ENCODE measurements around the gene KTI12.
"Not testable (repeated sequence)": the region's sequence is repeated elsewhere in the genome, so short reads cannot be mapped to it uniquely, and the experiment has no call there.

KTI12 gene

GRCh38 chr1:52037909-52038308 lies 4.3 kb upstream of the KTI12 start:
- no peak for DNase-seq

- DNase-seq = no peak
These were observed 3.8 kb upstream of the KTI12 start for GRCh38 chr1:52037402-52037814.

DNA sequence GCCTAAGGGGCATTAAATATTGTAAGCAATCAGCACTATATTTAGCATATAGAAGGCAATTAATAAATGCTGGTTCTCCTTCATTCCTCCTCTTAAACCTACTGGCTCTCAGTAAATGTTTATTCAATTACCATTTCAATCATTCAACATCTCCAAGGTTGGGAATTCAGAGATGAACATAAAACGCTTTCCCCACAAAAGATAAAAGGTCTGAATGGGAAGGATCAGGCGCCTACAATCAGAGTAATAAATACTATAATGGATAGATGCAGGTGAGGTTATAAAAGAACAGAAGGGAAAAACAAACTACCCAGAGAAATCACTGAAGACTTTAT lies 407 bp upstream of the KTI12 start:
- DNase-seq = no peak

- DNase-seq = no peak
These were observed 852 bp downstream of the KTI12 start for GRCh38 chr1:52032785-52033131.

DNA sequence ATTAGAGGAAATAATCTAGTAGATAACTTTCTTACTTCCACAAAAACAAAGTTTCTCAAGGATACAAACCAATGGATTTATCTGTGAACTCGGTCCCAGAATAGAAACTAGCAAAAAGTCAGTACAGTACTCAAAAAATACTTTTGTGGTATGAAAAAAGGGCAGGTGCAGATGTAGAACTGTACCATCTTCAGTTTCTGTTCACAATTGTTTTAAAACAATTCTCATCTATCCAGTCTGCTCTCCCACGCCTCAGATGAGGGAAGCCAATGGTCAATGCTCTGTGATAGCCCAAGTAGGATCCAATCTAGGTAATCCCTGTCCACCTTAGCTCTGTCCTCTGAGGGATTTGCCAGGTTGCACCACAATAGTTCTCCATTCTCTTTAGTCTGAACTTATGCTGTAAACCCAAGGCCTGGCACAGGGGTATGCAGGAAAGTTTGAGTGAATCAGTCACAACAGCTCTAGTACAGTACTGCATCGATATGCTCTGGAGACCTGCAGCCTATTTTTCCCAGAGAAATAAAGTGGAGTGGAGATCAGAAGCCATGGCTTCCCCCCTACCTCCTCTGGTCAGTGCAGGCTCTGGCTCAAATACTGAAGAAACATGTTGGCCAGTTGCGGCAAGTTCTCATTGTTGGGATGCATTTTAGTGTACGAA lies 1.4 kb downstream of the KTI12 start:
- no peak for DNase-seq

DNA sequence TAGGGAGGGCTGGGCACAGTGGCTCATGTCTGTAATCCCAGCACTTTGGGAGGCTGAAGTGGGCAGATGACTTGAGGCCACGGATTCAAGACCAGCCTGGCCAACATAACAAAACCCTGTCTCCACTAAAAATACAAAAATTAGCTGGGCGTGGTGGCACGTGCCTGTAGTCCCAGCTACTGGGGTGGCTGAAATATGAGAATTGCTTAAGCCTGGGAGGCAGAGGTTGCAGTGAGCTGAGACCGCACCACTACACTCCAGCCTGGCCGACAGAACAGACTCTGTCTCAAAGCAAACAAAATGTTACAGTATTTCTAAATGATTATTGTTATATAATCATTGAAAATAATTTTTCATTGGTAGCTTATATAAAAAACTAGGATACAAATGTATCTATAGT lies 4.8 kb downstream of the KTI12 start:
- DNase-seq = not testable (repeated sequence)

GRCh38 chr1:52028328-52028727 lies 5.3 kb downstream of the KTI12 start:
- DNase-seq = no peak

- DNase-seq = no peak
These were observed 7.3 kb downstream of the KTI12 start for GRCh38 chr1:52026278-52026677.

GRCh38 chr1:52022133-52022532 lies 11.5 kb downstream of the KTI12 start:
- DNase-seq = no peak

GRCh38 chr1:52008071-52008809 lies 25.4 kb downstream of the KTI12 start:
- no peak for DNase-seq

DNA sequence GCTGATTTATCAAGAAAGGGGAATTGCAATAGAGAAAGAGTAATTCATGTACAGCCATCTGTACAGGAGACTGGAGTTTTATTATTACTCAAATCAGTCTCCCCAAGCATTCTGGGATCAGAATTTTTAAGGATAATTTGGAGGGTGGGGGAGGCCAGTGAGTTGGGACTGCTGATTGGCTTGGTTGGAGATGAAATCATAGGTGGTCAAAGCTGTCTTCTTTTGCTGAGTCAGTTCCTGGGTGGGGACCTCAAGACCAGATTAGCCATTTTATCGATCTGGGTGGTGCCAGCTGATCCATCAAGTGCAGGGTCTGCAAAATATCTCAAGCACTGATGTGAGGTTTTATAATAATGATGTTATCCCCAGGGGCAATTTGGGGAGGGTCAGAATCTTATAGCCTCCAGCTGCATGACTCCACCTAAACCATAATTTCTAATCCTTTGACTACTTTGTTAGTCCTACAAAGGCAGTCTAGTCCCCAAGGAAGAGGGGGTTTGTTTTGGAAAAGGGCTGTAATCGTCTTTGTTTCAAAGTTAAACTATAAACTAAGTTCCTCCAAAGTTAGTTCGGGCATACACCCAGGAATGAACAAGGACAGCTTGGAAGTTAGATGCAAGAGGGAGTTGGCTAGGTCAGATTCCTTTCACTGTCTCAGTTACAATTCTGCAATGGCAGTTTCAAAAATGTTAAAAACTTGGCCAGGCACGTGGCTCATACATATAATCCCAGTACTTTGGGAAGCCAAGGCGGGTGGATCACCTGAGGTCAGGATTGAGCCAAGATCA lies 26.2 kb downstream of the KTI12 start:
- no peak for DNase-seq

- DNase-seq = not testable (repeated sequence)
These were observed 27.5 kb downstream of the KTI12 start for GRCh38 chr1:52006081-52006553.

- not testable (repeated sequence) for DNase-seq
These were observed 28.1 kb downstream of the KTI12 start for GRCh38 chr1:52005548-52005947.

DNA sequence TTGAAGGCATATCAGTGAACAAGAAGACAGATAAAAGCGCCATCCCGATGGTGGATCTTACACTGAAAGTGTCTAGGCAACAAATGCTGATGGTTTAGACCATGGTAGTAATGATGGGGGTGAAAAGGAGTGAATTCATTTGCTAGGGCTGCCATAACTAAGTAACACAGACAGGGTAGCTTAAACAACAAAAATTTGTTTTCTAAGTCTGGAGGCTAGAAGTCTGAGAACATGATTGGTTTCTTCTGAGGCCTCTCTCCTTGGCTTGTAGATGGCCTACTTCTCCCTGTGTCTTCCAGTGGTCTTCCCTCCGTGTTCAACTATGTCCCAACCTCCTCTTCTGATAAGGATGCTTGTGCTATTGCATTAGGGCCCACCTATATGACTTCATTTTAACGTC lies 29.7 kb downstream of the KTI12 start:
- no peak for DNase-seq

DNA sequence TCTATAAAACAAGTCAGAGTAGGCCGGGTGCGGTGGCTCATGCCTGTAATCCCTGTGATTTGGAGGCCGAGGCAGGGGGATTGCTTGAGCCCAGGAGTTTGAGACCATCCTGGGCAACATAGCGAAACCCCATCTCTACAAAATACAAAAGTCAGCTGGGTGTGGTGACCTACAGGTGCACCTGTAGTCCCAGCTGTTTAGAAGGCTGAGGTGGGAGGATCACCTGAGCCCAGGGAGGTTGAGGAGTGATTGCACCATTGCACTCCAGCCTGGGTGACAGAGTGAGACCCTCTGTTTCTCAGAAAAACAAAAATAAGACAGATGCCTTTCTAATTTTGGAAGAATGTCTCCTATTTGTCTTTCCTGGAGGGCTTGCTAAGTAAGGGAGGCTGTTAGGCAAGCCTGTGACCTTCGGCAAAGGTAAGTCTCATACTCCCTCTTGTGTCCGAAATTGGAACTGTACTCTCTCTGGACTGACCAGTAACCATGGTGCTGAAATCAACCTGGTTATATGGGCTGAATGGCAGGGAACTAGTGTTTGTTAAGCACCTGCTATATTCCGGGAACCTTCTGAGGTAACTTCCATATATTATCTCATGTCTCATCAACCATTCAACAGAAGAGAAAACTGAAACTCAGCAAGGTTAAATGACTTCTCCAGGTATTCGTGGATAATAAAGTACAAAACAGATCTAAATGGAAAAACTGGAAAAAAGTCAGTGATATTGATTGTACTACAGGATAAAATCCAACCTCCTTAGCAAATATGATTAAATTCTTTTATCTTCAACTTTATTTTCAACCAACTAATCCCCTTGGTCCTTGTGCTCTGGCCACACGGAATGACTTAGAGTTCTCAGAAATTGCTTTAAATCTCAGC lies 31.3 kb downstream of the KTI12 start:
- no peak for DNase-seq

DNA sequence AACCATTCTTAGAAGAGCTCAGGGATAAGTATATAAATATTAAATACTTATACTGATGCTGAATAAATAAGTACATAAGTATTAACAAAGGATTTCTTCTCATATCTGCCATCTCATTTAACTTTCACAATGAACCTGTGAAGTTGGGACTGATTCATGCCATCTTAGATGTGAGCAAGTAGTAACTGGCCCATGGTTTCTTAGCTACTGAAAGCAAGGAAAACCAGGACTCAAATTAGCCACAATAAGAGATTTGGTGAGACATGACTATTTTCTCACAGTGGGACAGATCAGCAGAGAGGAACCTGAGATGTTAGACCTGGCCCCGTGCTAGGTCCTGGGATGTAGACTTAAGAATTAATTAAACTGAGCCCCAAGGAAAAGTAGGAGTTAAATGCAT lies 34.9 kb downstream of the KTI12 start:
- DNase-seq = no peak

GRCh38 chr1:51997974-51998382 lies 35.6 kb downstream of the KTI12 start:
- DNase-seq = no peak

GRCh38 chr1:51990478-51990965 lies 43.1 kb downstream of the KTI12 start, which contains the start of gene RAB3B:
TSS of gene RAB3B (minus strand) at chr1:51990700. CDS start at chr1:51977117, 13,583 bp downstream.
- no peak for DNase-seq

GRCh38 chr1:51989582-51990477 lies 43.8 kb downstream of the KTI12 start:
- DNase-seq = no peak

GRCh38 chr1:51988254-51988653 lies 45.4 kb downstream of the KTI12 start:
- DNase-seq = no peak

GRCh38 chr1:51986718-51987117 lies 46.9 kb downstream of the KTI12 start:
- DNase-seq = no peak
